IPS-18a (cell line): ENCODE measurements around the gene ZNHIT2.

ENCODE experiments used
- H3K27ac ChIP-seq: one replicate; pipeline ENCODE4 v1.5.1; 2013; ENCODE audit warnings: low read length
- H3K27me3 ChIP-seq: one replicate; pipeline ENCODE4 v1.6.1; 2013; ENCODE audit warnings: mild to moderate bottlenecking, low read length; ENCODE audit not compliant: control insufficient read depth, insufficient read depth
- H3K36me3 ChIP-seq: one replicate; pipeline ENCODE4 v1.6.1; 2013; ENCODE audit warnings: low read depth, low read length; ENCODE audit not compliant: control insufficient read depth
- H3K4me1 ChIP-seq: one replicate; pipeline ENCODE4 v1.6.1; 2013; ENCODE audit warnings: low read depth, low read length; ENCODE audit not compliant: control insufficient read depth
- H3K4me3 ChIP-seq: one replicate; pipeline ENCODE4 v1.5.1; 2013; ENCODE audit warnings: low read length
- H3K9ac ChIP-seq: one replicate; pipeline ENCODE4 v1.6.1; 2013; ENCODE audit warnings: mild to moderate bottlenecking, low read length, moderate library complexity
- H3K9me3 ChIP-seq: one replicate; pipeline ENCODE4 v1.6.1; 2013; ENCODE audit warnings: low read depth, low read length; ENCODE audit not compliant: control insufficient read depth

Gene ZNHIT2

GRCh38 chr11:65077451-65077850 is 40.0 kb downstream of the ZNHIT2 start:
- H3K27me3 ChIP-seq: no peaks in the 10 kb centered on the region
- H3K4me1 ChIP-seq: no peaks in the 10 kb centered on the region
- no peak overlapping the region for H3K4me3 ChIP-seq
- no peak overlapping the region for H3K9ac ChIP-seq
- H3K9me3 ChIP-seq: no peaks in the 10 kb centered on the region
- H3K27ac ChIP-seq: no peak overlapping the region
- peaks cover 47% of the 10 kb centered on the region for H3K36me3 ChIP-seq

- Histone ChIP-seq H3K9ac (no peak overlapping the region), H3K4me3 (no peak overlapping the region), H3K27ac (no peak overlapping the region)
These were observed 44.9 kb downstream of the ZNHIT2 start for GRCh38 chr11:65072631-65072966.

GRCh38 chr11:65071907-65072630 is 45.4 kb downstream of the ZNHIT2 start:
- no peak overlapping the region for H3K9ac ChIP-seq

More at GRCh38 chr11:65072631-65072966, 44.9 kb downstream of the ZNHIT2 start:
- no peaks in the 10 kb centered on the region for H3K27me3 ChIP-seq
- peaks cover 13% of the 10 kb centered on the region for H3K36me3 ChIP-seq
- H3K4me1 ChIP-seq: no peaks in the 10 kb centered on the region
- H3K9me3 ChIP-seq: no peaks in the 10 kb centered on the region

GRCh38 chr11:65069217-65069616 is 48.3 kb downstream of the ZNHIT2 start:
- Histone ChIP-seq H3K4me3 (no peak overlapping the region), H3K9ac (no peak overlapping the region), H3K4me1 (peaks cover 16% of the 10 kb centered on the region), H3K27me3 (no peaks in the 10 kb centered on the region), H3K36me3 (no peaks in the 10 kb centered on the region), H3K9me3 (no peaks in the 10 kb centered on the region), H3K27ac (no peak overlapping the region)

More at GRCh38 chr11:65071907-65072630, 45.4 kb downstream of the ZNHIT2 start:
- Histone ChIP-seq H3K27me3 (no peaks in the 10 kb centered on the region), H3K4me3 (no peak overlapping the region), H3K9me3 (no peaks in the 10 kb centered on the region), H3K36me3 (peaks cover 8% of the 10 kb centered on the region), H3K27ac (no peak overlapping the region), H3K4me1 (peaks cover 5% of the 10 kb centered on the region)

- Histone ChIP-seq H3K9me3 (no peaks in the 10 kb centered on the region), H3K4me1 (peaks cover 16% of the 10 kb centered on the region), H3K9ac (peak overlapping the region; percentile 5), H3K27me3 (no peaks in the 10 kb centered on the region), H3K27ac (no peak overlapping the region), H3K4me3 (no peak overlapping the region), H3K36me3 (no peaks in the 10 kb centered on the region)
These were observed 50.1 kb downstream of the ZNHIT2 start for GRCh38 chr11:65067446-65067845.

- Histone ChIP-seq H3K27ac (no peak overlapping the region), H3K36me3 (no peaks in the 10 kb centered on the region), H3K27me3 (no peaks in the 10 kb centered on the region), H3K4me1 (peaks cover 16% of the 10 kb centered on the region), H3K9ac (peak overlapping the region; percentile 8), H3K9me3 (no peaks in the 10 kb centered on the region), H3K4me3 (peak overlapping the region; percentile 24)
These were observed 50.7 kb downstream of the ZNHIT2 start for GRCh38 chr11:65066805-65067291.
